Breast epithelium (tissue), 4 donors: Measurements from ENCODE around the gene PLB1. TPM values are rescaled to one million over a fixed set of nuclear protein-coding genes. Genes with fewer than 3 reads are reported as not detected.
A peak's percentile ranks its signal among the peaks of the same experiment; 100 is the strongest.

ENCODE experiments used
- DNase-seq, 2 donors: peaks; one replicate each; pipeline ENCODE4 v3.0.0-alpha.2; 2019; ENCODE audit warnings: low spot score in 2 of 2
- H3K27ac ChIP-seq, 2 donors: fragments of 200-600 bp; sonication (generic) in 1 of 2; one replicate each; pipeline ENCODE4 v1.5.1; 2016 to 2019; ENCODE audit warnings: mild to moderate bottlenecking in 1 of 2
- H3K27me3 ChIP-seq, 2 donors: fragments of 200-600 bp; sonication (generic) in 1 of 2; one replicate each; pipeline versions ENCODE4 v1.5.1 to v1.6.0; 2017 to 2019; ENCODE audit warnings: control low read depth in 1 of 2, mild to moderate bottlenecking in 1 of 2
- H3K36me3 ChIP-seq: fragments of 200-600 bp; one replicate; pipeline ENCODE4 v1.5.1; 2019
- H3K4me1 ChIP-seq, 2 donors: fragments of 200-600 bp; sonication (generic); one replicate each; pipeline ENCODE4 v1.5.1; 2016 to 2019; ENCODE audit warnings: control low read depth in 1 of 2
- H3K4me3 ChIP-seq, 3 donors: fragments of 200-600 bp; sonication (generic); 1 replicate in 2 of 3; 2 replicates in 1 of 3; pipeline ENCODE4 v1.5.1; 2016 to 2019; ENCODE audit warnings: mild to moderate bottlenecking in 3 of 3, moderate library complexity in 2 of 3
- H3K9me3 ChIP-seq, 2 donors: fragments of 200-600 bp; sonication (generic) in 1 of 2; one replicate each; pipeline ENCODE4 v1.5.1; 2016 to 2019; ENCODE audit warnings: control low read depth in 1 of 2
- CTCF ChIP-seq, 3 donors: fragments of 450-650 bp; IDR thresholded peaks; one replicate each; pipeline ENCODE4 v1.5.1; 2016 to 2017; ENCODE audit warnings: antibody characterized with exemption in 3 of 3, mild to moderate bottlenecking in 3 of 3, moderate library complexity in 3 of 3
- POLR2A ChIP-seq: fragments of 450-650 bp; IDR thresholded peaks from one replicate; pipeline ENCODE4 v1.6.1; 2016; ENCODE audit warnings: antibody characterized with exemption, mild to moderate bottlenecking, moderate library complexity
- POLR2AphosphoS5 ChIP-seq, 3 donors: sonication (generic); formaldehyde crosslinking; IDR thresholded peaks; one replicate each; pipeline ENCODE4 v1.6.1; 2017; ENCODE audit warnings: antibody characterized with exemption in 3 of 3
- intact Hi-C: fragments of 100-400 bp; cut with DNase I; formaldehyde crosslinking; loops from one replicate; pipeline ENCODE4 v1.15.1; 2023; ENCODE audit warnings: low total_unique reads
- total RNA-seq, 3 donors: library from RNA; depleted of rRNA; stranded (reverse); fragments of >200 nt; gene quantifications; one replicate each; pipeline ENCODE4 v1.1.0, GENCODE V29; 2016

PLB1 gene
- total RNA-seq, 3 donors from 2014 or later, result 5.6 to 11.9 (median 8.8) TPM

GRCh38 chr2:28533044-28533680 lies 37.3 kb downstream of the PLB1 start:
- DNase-seq, result no peak
- intact Hi-C loops, result no loop called here
- H3K4me3 ChIP-seq, result no peak overlapping the region
- no peaks in the 10 kb centered on the region for H3K9me3 ChIP-seq
- TF ChIP-seq POLR2A (no peak), POLR2AphosphoS5 (IDR thresholded peaks at IDR 0.05) (no peak), CTCF (IDR thresholded peaks at IDR 0.05) (no peak)
- no peaks in the 10 kb centered on the region for H3K27me3 ChIP-seq
- no peaks in the 10 kb centered on the region for H3K4me1 ChIP-seq
- H3K27ac ChIP-seq, result no peak overlapping the region
- H3K36me3 ChIP-seq, result no peaks in the 10 kb centered on the region

- H3K4me1 ChIP-seq, result no peaks in the 10 kb centered on the region
- H3K9me3 ChIP-seq, result no peaks in the 10 kb centered on the region
- no peak overlapping the region for H3K27ac ChIP-seq
- H3K36me3 ChIP-seq, result no peaks in the 10 kb centered on the region
- DNase-seq, result no peak
- H3K4me3 ChIP-seq, result no peak overlapping the region
- TF ChIP-seq POLR2AphosphoS5 (IDR thresholded peaks at IDR 0.05), result no peak
- no peak for TF ChIP-seq CTCF (IDR thresholded peaks at IDR 0.05)
- no peak for TF ChIP-seq POLR2A
- no peaks in the 10 kb centered on the region for H3K27me3 ChIP-seq
- intact Hi-C loops, result no loop called here
These were observed 39.0 kb downstream of the PLB1 start for GRCh38 chr2:28534817-28535216.

- no peak overlapping the region for H3K27ac ChIP-seq
- no peaks in the 10 kb centered on the region for H3K36me3 ChIP-seq
- H3K27me3 ChIP-seq, result no peaks in the 10 kb centered on the region
- H3K4me1 ChIP-seq, result no peaks in the 10 kb centered on the region
- TF ChIP-seq POLR2AphosphoS5 (IDR thresholded peaks at IDR 0.05), result no peak
- TF ChIP-seq CTCF (IDR thresholded peaks at IDR 0.05), result no peak
- no peak for TF ChIP-seq POLR2A
- intact Hi-C loops, result no loop called here
- H3K4me3 ChIP-seq, result no peak overlapping the region
- DNase-seq, result no peak
- no peaks in the 10 kb centered on the region for H3K9me3 ChIP-seq
These were observed 42.3 kb downstream of the PLB1 start for GRCh38 chr2:28538134-28538533.

GRCh38 chr2:28538652-28539051 lies 42.8 kb downstream of the PLB1 start:
- no peak for DNase-seq
- H3K27ac ChIP-seq, result peak overlapping the region; percentile 52 to 54
- no peaks in the 10 kb centered on the region for H3K27me3 ChIP-seq
- intact Hi-C loops, result no loop called here
- H3K4me3 ChIP-seq, result no peak overlapping the region
- no peaks in the 10 kb centered on the region for H3K4me1 ChIP-seq
- H3K36me3 ChIP-seq, result no peaks in the 10 kb centered on the region
- no peak for TF ChIP-seq POLR2A
- TF ChIP-seq CTCF (IDR thresholded peaks at IDR 0.05), result no peak
- TF ChIP-seq POLR2AphosphoS5 (IDR thresholded peaks at IDR 0.05), result no peak
- no peaks in the 10 kb centered on the region for H3K9me3 ChIP-seq

- H3K27ac ChIP-seq, result peak overlapping the region; percentile 52 to 54
- intact Hi-C loops, result no loop called here
- DNase-seq, result peak in 1 of 2 donors; percentile 33
- H3K4me1 ChIP-seq, result no peaks in the 10 kb centered on the region
- peak overlapping the region in 1 of 3 donors; percentile 15 for H3K4me3 ChIP-seq
- no peaks in the 10 kb centered on the region for H3K9me3 ChIP-seq
- no peaks in the 10 kb centered on the region for H3K36me3 ChIP-seq
- no peaks in the 10 kb centered on the region for H3K27me3 ChIP-seq
- TF ChIP-seq POLR2A (no peak), POLR2AphosphoS5 (IDR thresholded peaks at IDR 0.05) (peak in 1 of 3 donors; percentile 16), CTCF (IDR thresholded peaks at IDR 0.05) (no peak)
These were observed 43.3 kb downstream of the PLB1 start for GRCh38 chr2:28539118-28539541.
